IMR-90 (cell line): Measurements from ENCODE around the gene LATS2.

ENCODE experiments used
- BHLHE40 ChIP-seq: fragments of 150-350 bp; IDR thresholded peaks from 2 replicates; pipeline ENCODE4 v1.6.1; 2016; ENCODE audit warnings: mild to moderate bottlenecking, low read depth, low read length
- CEBPB ChIP-seq: IDR thresholded peaks from 2 replicates; pipeline ENCODE4 v1.6.1; 2012; ENCODE audit warnings: low read depth, low read length, improper control_type of control experiment
- CTCF ChIP-seq: conservative IDR thresholded peaks from 2 replicates; pipeline ENCODE4 v1.5.1; 2012; ENCODE audit warnings: mild to moderate bottlenecking, low read depth, low read length, improper control_type of control experiment
- ELK1 ChIP-seq: fragments of 150-350 bp; IDR thresholded peaks from 2 replicates; pipeline ENCODE4 v1.6.1; 2016; ENCODE audit warnings: low read depth, mild to moderate bottlenecking, low read length, moderate library complexity, borderline replicate concordance
- FOS ChIP-seq: fragments of 150-350 bp; IDR thresholded peaks from 2 replicates; pipeline ENCODE4 v1.6.1; 2016; ENCODE audit warnings: low read depth, low read length
- MAFK ChIP-seq: IDR thresholded peaks from 2 replicates; pipeline ENCODE4 v1.6.1; 2012; ENCODE audit warnings: low read depth, low read length, improper control_type of control experiment
- MXI1 ChIP-seq: IDR thresholded peaks from 2 replicates; pipeline ENCODE4 v1.6.1; 2012; ENCODE audit warnings: low read depth, mild to moderate bottlenecking, low read length, moderate library complexity, borderline replicate concordance
- POLR2A ChIP-seq: IDR thresholded peaks from 2 replicates; pipeline ENCODE4 v1.6.1; 2012; ENCODE audit warnings: mild to moderate bottlenecking, low read depth, low read length
- RAD21 ChIP-seq: IDR thresholded peaks from 2 replicates; pipeline ENCODE4 v1.6.1; 2012; ENCODE audit warnings: low read length, improper control_type of control experiment
- RCOR1 ChIP-seq: IDR thresholded peaks from 2 replicates; pipeline ENCODE4 v1.6.1; 2012; ENCODE audit warnings: mild to moderate bottlenecking, low read length, improper control_type of control experiment; ENCODE audit not compliant: insufficient replicate concordance
- RFX5 ChIP-seq: IDR thresholded peaks from 2 replicates; pipeline ENCODE4 v1.8.0; 2012; ENCODE audit warnings: low read depth, mild to moderate bottlenecking, low read length, moderate library complexity
- SMC3 ChIP-seq: fragments of 150-350 bp; IDR thresholded peaks from 2 replicates; pipeline ENCODE4 v1.6.1; 2016; ENCODE audit warnings: low read depth, mild to moderate bottlenecking, antibody characterized with exemption, low read length, moderate library complexity
- USF2 ChIP-seq: fragments of 150-350 bp; IDR thresholded peaks from 2 replicates; pipeline ENCODE4 v1.6.1; 2017; ENCODE audit warnings: mild to moderate bottlenecking, antibody characterized with exemption, low read length, low read depth

- no peak for TF ChIP-seq MAFK
- TF ChIP-seq CTCF = no peak
- no peak for TF ChIP-seq USF2
- no peak for TF ChIP-seq POLR2A
- no peak for TF ChIP-seq CEBPB
- no peak for TF ChIP-seq RAD21
- no peak for TF ChIP-seq RFX5
- no peak for TF ChIP-seq BHLHE40
- TF ChIP-seq ELK1 = no peak
- no peak for TF ChIP-seq FOS
- no peak for TF ChIP-seq MXI1
- TF ChIP-seq RCOR1 = no peak
- TF ChIP-seq SMC3 = no peak
Observed at GRCh38 chr13:21100994-21101757, 39.8 kb upstream of the LATS2 start.
